GM12878 (cell line): ENCODE measurements around the gene TMA16. TPM values are rescaled to one million over a fixed set of nuclear protein-coding genes. Genes with fewer than 3 reads are reported as not detected.

ENCODE experiments used
- ATAC-seq: fragments of 200-7000 bp; cut with Tn5 transposase; 3 replicates; pipeline ENCODE4 v1.9.1; 2020; ENCODE audit warnings: mild to moderate bottlenecking, moderate library complexity
- BruUV-seq: library from RNA; stranded (reverse); fragments of 400-500 nt; replicated peaks from 2 replicates; lab custom pipeline; 2021; lab: Mats Ljungman, UMichigan
- CTCF ChIA-PET: fragments of 300-600 bp; sonication (Branson Sonifier 250); formaldehyde crosslinking; extraction: SDS; loops from one replicate; lab custom pipeline; 2021; ENCODE audit warnings: inconsistent platforms; lab: Yijun Ruan, JAX
- POLR2A ChIA-PET: fragments of 350-600 bp; formaldehyde crosslinking; extraction: SDS; loops from one replicate; lab custom pipeline; 2021; ENCODE audit warnings: inconsistent platforms; lab: Charles Lee
- RAD21 ChIA-PET: fragments of 300-600 bp; sonication (Branson Sonifier 250); formaldehyde crosslinking; loops from one replicate; lab custom pipeline; 2023; ENCODE audit warnings: antibody characterized with exemption; ENCODE audit not compliant: unreplicated experiment; lab: Charles Lee
- SMC1A ChIA-PET: fragments of 300-600 bp; sonication (Branson Sonifier 250); formaldehyde crosslinking; loops from one replicate; lab custom pipeline; 2023; ENCODE audit not compliant: unreplicated experiment, uncharacterized antibody; lab: Charles Lee
- DNase-seq: peaks from one replicate; pipeline ENCODE4 v3.0.0-alpha.2; 2011; ENCODE audit warnings: low read depth, low spot score
- FAIRE-seq: peaks from 3 replicates; lab custom pipeline; 2011; peaks lifted over from hg19 to GRCh38; lab: Jason Lieb, UNC
- H2AFZ ChIP-seq: 2 replicates; pipeline ENCODE4 v1.6.0; 2011; ENCODE audit warnings: low read depth, low read length, control low read depth; ENCODE audit not compliant: control insufficient read depth
- H3K27ac ChIP-seq: 2 replicates; pipeline ENCODE4 v1.5.1; 2011; ENCODE audit warnings: control low read depth; ENCODE audit not compliant: control insufficient read depth, insufficient read depth
- H3K27me3 ChIP-seq, 2 experiments: replicated peaks in 1 of 2; 2 replicates each; pipeline versions ENCODE4 v1.6.0 to v1.6.1; 2011; ENCODE audit warnings: low read length in 1 of 2; ENCODE audit not compliant: control insufficient read depth in 2 of 2, insufficient read depth in 2 of 2
- H3K36me3 ChIP-seq, 2 experiments: 2 replicates each; pipeline ENCODE4 v1.5.1; 2011; ENCODE audit warnings: low read length in 1 of 2; ENCODE audit not compliant: control insufficient read depth in 2 of 2, insufficient read depth in 2 of 2
- H3K4me1 ChIP-seq: 2 replicates; pipeline ENCODE4 v1.6.1; 2011; ENCODE audit warnings: mild to moderate bottlenecking, low read length, moderate library complexity, mixed read lengths; ENCODE audit not compliant: control insufficient read depth, insufficient read depth
- H3K4me2 ChIP-seq: 2 replicates; pipeline ENCODE4 v1.6.0; 2011; ENCODE audit warnings: control low read depth; ENCODE audit not compliant: control insufficient read depth, insufficient read depth
- H3K4me3 ChIP-seq: fragments of 200-600 bp; sonication (generic); 2 replicates; pipeline ENCODE4 v1.5.1; 2016
- H3K79me2 ChIP-seq: 2 replicates; pipeline ENCODE4 v1.6.0; 2011; ENCODE audit warnings: low read length; ENCODE audit not compliant: control insufficient read depth, insufficient read depth
- H3K9ac ChIP-seq: 2 replicates; pipeline ENCODE4 v1.8.0; 2011; ENCODE audit warnings: low read length, control low read depth, mixed read lengths; ENCODE audit not compliant: control insufficient read depth, insufficient read depth
- H3K9me3 ChIP-seq: replicated peaks from 3 replicates; pipeline ENCODE4 v1.5.1; 2011; ENCODE audit warnings: mild to moderate bottlenecking, low read length; ENCODE audit not compliant: control insufficient read depth, insufficient read depth
- H4K20me1 ChIP-seq: 2 replicates; pipeline ENCODE4 v1.6.0; 2011; ENCODE audit not compliant: control insufficient read depth, insufficient read depth
- BHLHE40 ChIP-seq, 2 experiments: fragments of 450-650 bp in 1 of 2; IDR thresholded peaks; 2 replicates each; pipeline ENCODE4 v1.6.1; 2011 to 2017; ENCODE audit warnings: low read depth in 2 of 2, borderline replicate concordance in 1 of 2, improper control_type of control experiment in 1 of 2, low read length in 1 of 2, mild to moderate bottlenecking in 1 of 2
- JUNB ChIP-seq: IDR thresholded peaks from 2 replicates; pipeline ENCODE4 v1.6.1; 2016; ENCODE audit warnings: antibody characterized with exemption, mild to moderate bottlenecking
- MTA2 ChIP-seq: fragments of 450-650 bp; IDR thresholded peaks from 2 replicates; pipeline ENCODE4 v1.6.1; 2016; ENCODE audit warnings: low read depth, mild to moderate bottlenecking, moderate library complexity
- POU2F2 ChIP-seq: IDR thresholded peaks from 3 replicates; pipeline ENCODE4 v1.6.1; 2011; ENCODE audit warnings: low read depth, mild to moderate bottlenecking, low read length, borderline replicate concordance
- WGBS: methylation state at CpG from one replicate; pipeline ENCODE4 v1.1.6; 2016; ENCODE audit warnings: low lambda C conversion rate; ENCODE audit not compliant: insufficient replicate concordance, insufficient coverage; ENCODE audit errors: missing lambda C conversion rate; 5-methylcytosine and 5-hydroxymethylcytosine counted together
- in situ Hi-C: fragments of 300-500 bp; cut with MboI; formaldehyde crosslinking; loops from 9 replicates; pipeline ENCODE4 v1.14.3; 2018; ENCODE audit warnings: mixed read lengths
- intact Hi-C: fragments of 100-400 bp; cut with micrococcal nuclease; formaldehyde crosslinking; loops from one replicate; pipeline ENCODE4 v1.14.2; 2022; ENCODE audit not compliant: unreplicated experiment
- polyA plus RNA-seq, 11 experiments: library from polyadenylated mRNA; depleted of rRNA in 4 of 11; unstranded in 6 of 11; stranded (reverse) in 5 of 11; fragments of >200 nt; fragmentation: Nextera tagmentation in 4 of 11; fragmentation: Illumina TruSeq in 1 of 11; extraction: Ambion mirVana in 4 of 11; extraction: Trizol in 1 of 11; gene quantifications; 1 replicate in 1 of 11; 2 replicates in 10 of 11; pipeline versions ENCODE4 v1.2.1 to v1.2.3, GENCODE V29; 2011 to 2016; ENCODE audit warnings: inconsistent platforms in 2 of 11, missing spikeins in 2 of 11, low read depth in 1 of 11
- total RNA-seq, 4 experiments: library from RNA; depleted of rRNA in 3 of 4; stranded (reverse); fragments of >200 nt in 3 of 4; fragmentation: Illumina TruSeq in 1 of 4; extraction: Trizol in 1 of 4; gene quantifications; 2 replicates each; pipeline versions ENCODE4 v1.2.1 to v1.2.3, GENCODE V29; 2013 to 2021

TMA16 gene
- total and polyA plus RNA-seq, 10 of the 15 experiments (the other 5 are each of a cell fraction or from before 2014, with no cell fraction given): 37.9 to 91.0 (median 55.8) TPM

GRCh38 chr4:163473576-163473975 lies 20.9 kb upstream of the TMA16 start, which contains the start of gene TKTL2:
Gene TKTL2 (minus strand): TSS chr4:163473754. CDS start chr4:163473734, 20 bp downstream.
- in situ Hi-C loops (no loop called here), intact Hi-C loops (no loop called here)
- RAD21 ChIA-PET: no interaction called here
- no peak within 1 kb of the TSS for H3K9ac ChIP-seq
- no peak within 1 kb of the TSS for H2AFZ ChIP-seq
- H3K9me3 ChIP-seq: no peaks in the 10 kb centered on the region
- no peak within 1 kb of the TSS for H3K4me3 ChIP-seq
- no peak for TF ChIP-seq POU2F2
- TF ChIP-seq BHLHE40 (IDR thresholded peaks at IDR 0.05; ENCODE audit: borderline replicate concordance in 1 of 2, low read depth in 2 of 2, low read length in 1 of 2): peak in 1 of 2 experiments; percentile 15; a peak in 1 of 4 replicates
- no peaks in the 10 kb centered on the region for H4K20me1 ChIP-seq
- BruUV-seq: no TSS peak
- FAIRE-seq (no peak), ATAC-seq (no peak), DNase-seq (no peak)
- no peaks in the 10 kb centered on the region for H3K27me3 ChIP-seq
- H3K4me1 ChIP-seq: no peaks in the 10 kb centered on the region
- WGBS: 83% methylated on average over 32 of the region's 32 CpGs
- H3K79me2 ChIP-seq: no peaks in the 10 kb centered on the region
- no peak within 1 kb of the TSS for H3K27ac ChIP-seq
- CTCF ChIA-PET: interaction anchor here (2.4 kb wide), 1 partner anchor 76 kb away, joined by 11 read pairs; no protein-coding TSS in a partner anchor
- H3K36me3 ChIP-seq: no peaks in the 10 kb centered on the region
- SMC1A ChIA-PET: interaction anchor here (1.0 kb wide), 1 partner anchor 44 kb away, joined by 3 read pairs; no protein-coding TSS in a partner anchor
- no peak within 1 kb of the TSS for H3K4me2 ChIP-seq
- POLR2A ChIA-PET: interaction anchor here (0.6 kb wide), 1 partner anchor 536 kb away, joined by 5 read pairs; no protein-coding TSS in a partner anchor

- H3K79me2 ChIP-seq: no peaks in the 10 kb centered on the region
- DNase-seq: no peak
- no peak for FAIRE-seq
- in situ Hi-C loops: no loop called here
- no peaks in the 10 kb centered on the region for H3K9me3 ChIP-seq
- no TSS peak for BruUV-seq
- no peak overlapping the region for H2AFZ ChIP-seq
- RAD21 ChIA-PET: no interaction called here
- POLR2A ChIA-PET: interaction anchor here (0.6 kb wide), 1 partner anchor 536 kb away, joined by 5 read pairs; no protein-coding TSS in a partner anchor
- H3K4me1 ChIP-seq: no peaks in the 10 kb centered on the region
- no peak overlapping the region for H3K4me2 ChIP-seq
- TF ChIP-seq JUNB: peak; percentile 15; the same call in 1 of the 2 replicates
- no peak for TF ChIP-seq MTA2
- 57% methylated on average over 3 of the region's 3 CpGs for WGBS
- H3K27me3 ChIP-seq: no peaks in the 10 kb centered on the region
- no peak overlapping the region for H3K9ac ChIP-seq
- intact Hi-C loops: no loop called here
- H3K4me3 ChIP-seq: no peak overlapping the region
- no peaks in the 10 kb centered on the region for H3K36me3 ChIP-seq
- no peak overlapping the region for H3K27ac ChIP-seq
- SMC1A ChIA-PET: interaction anchor here (1.0 kb wide), 1 partner anchor 44 kb away, joined by 3 read pairs; no protein-coding TSS in a partner anchor
- no peaks in the 10 kb centered on the region for H4K20me1 ChIP-seq
- CTCF ChIA-PET: interaction anchor here (0.9 to 3.5 kb wide), 4 partner anchors 10 to 142 kb away, joined by 3 to 11 read pairs (median 8); no protein-coding TSS in a partner anchor
- peak; percentile 65 for ATAC-seq
Observed at GRCh38 chr4:163474027-163474426, 20.5 kb upstream of the TMA16 start.
